Ovary (tissue), 3 donors: ENCODE results near the gene AUTS2.

Experiments
- CTCF ChIP-seq, 3 donors: fragments of 450-650 bp in 2 of 3; fragments of 200-600 bp in 1 of 3; IDR thresholded peaks; one replicate each; pipeline versions ENCODE4 v1.5.1 to v1.8.0; 2016 to 2022; ENCODE audit warnings: antibody characterized with exemption in 3 of 3, mild to moderate bottlenecking in 1 of 3
- POLR2A ChIP-seq: fragments of 450-650 bp; IDR thresholded peaks from one replicate; pipeline ENCODE4 v1.6.1; 2017; ENCODE audit warnings: antibody characterized with exemption, mild to moderate bottlenecking, moderate library complexity
- donor health status: DM: no; HTN: no; CAD: no.

GRCh38 chr7:69651101-69651590 is 52.9 kb downstream of the AUTS2 start:
- TF ChIP-seq CTCF (IDR thresholded peaks at IDR 0.05) (no peak), POLR2A (no peak)
